PC-9 (cell line): Measurements from ENCODE around the gene TRIM28. TPM values are rescaled to one million over a fixed set of nuclear protein-coding genes. Genes with fewer than 3 reads are reported as not detected.

ENCODE experiments used
- BruUV-seq: library from RNA; stranded (reverse); fragments of 400-500 nt; replicated peaks from 2 replicates; lab custom pipeline; 2021; lab: Mats Ljungman, UMichigan
- CTCF ChIA-PET: fragments of 300-600 bp; sonication (Branson Sonifier 250); formaldehyde crosslinking; loops from one replicate; lab custom pipeline; 2022; ENCODE audit warnings: antibody characterized with exemption; lab: Charles Lee
- POLR2A ChIA-PET: fragments of 300-600 bp; sonication (Branson Sonifier 250); formaldehyde crosslinking; loops from one replicate; lab custom pipeline; 2022; ENCODE audit warnings: antibody characterized with exemption; ENCODE audit not compliant: unreplicated experiment; lab: Charles Lee
- DNase-seq, 2 experiments: peaks; one replicate each; pipeline versions ENCODE4 v3.0.0 to v3.0.0-alpha.2; 2015 to 2022; ENCODE audit warnings: mixed read lengths in 1 of 2
- H2AFZ ChIP-seq: fragments of 200-600 bp; sonication (generic); 2 replicates; pipeline ENCODE4 v1.8.1; 2017; ENCODE audit warnings: antibody characterized with exemption
- H3F3A ChIP-seq: fragments of 200-600 bp; sonication (generic); 2 replicates; pipeline ENCODE4 v1.8.1; 2017; ENCODE audit warnings: antibody characterized with exemption, mild to moderate bottlenecking, low read depth; ENCODE audit not compliant: insufficient read depth
- H3K27ac ChIP-seq: fragments of 200-600 bp; sonication (generic); 2 replicates; pipeline ENCODE4 v1.6.1; 2016; ENCODE audit warnings: mixed run types
- H3K27me3 ChIP-seq: fragments of 200-600 bp; sonication (generic); 2 replicates; pipeline ENCODE4 v1.6.1; 2016; ENCODE audit warnings: low read depth, mixed run types; ENCODE audit not compliant: insufficient read depth
- H3K36me3 ChIP-seq: fragments of 200-600 bp; sonication (generic); 2 replicates; pipeline ENCODE4 v1.6.1; 2016; ENCODE audit warnings: low read depth, mixed run types
- H3K4me1 ChIP-seq: fragments of 200-600 bp; sonication (generic); replicated peaks from 2 replicates; pipeline ENCODE4 v1.6.1; 2016; ENCODE audit warnings: mixed run types; ENCODE audit not compliant: insufficient read depth
- H3K4me2 ChIP-seq: fragments of 200-600 bp; sonication (generic); 2 replicates; pipeline ENCODE4 v1.6.1; 2017; ENCODE audit warnings: mixed run types
- H3K4me3 ChIP-seq: fragments of 200-600 bp; sonication (generic); 2 replicates; pipeline ENCODE4 v1.6.1; 2016; ENCODE audit warnings: mixed run types
- H3K79me2 ChIP-seq: fragments of 200-600 bp; sonication (generic); 2 replicates; pipeline ENCODE4 v1.6.1; 2017; ENCODE audit warnings: low read depth, mixed run types
- H3K9me2 ChIP-seq: fragments of 200-600 bp; sonication (generic); 2 replicates; pipeline ENCODE4 v1.8.1; 2017; ENCODE audit warnings: mild to moderate bottlenecking; ENCODE audit not compliant: insufficient read depth
- H3K9me3 ChIP-seq: fragments of 200-600 bp; sonication (generic); 2 replicates; pipeline ENCODE4 v1.8.1; 2016; ENCODE audit warnings: low read depth; ENCODE audit not compliant: insufficient read depth
- H4K20me1 ChIP-seq: fragments of 200-600 bp; sonication (generic); 2 replicates; pipeline ENCODE4 v1.8.1; 2017; ENCODE audit not compliant: insufficient read depth
- CTCF ChIP-seq: fragments of 200-600 bp; sonication (generic); conservative IDR thresholded peaks from 2 replicates; pipeline ENCODE4 v1.6.1; 2017; ENCODE audit warnings: mixed run types, antibody characterized with exemption, mild to moderate bottlenecking, moderate library complexity
- EZH2 ChIP-seq: fragments of 200-600 bp; sonication (generic); IDR thresholded peaks from 2 replicates; pipeline ENCODE4 v1.8.0; 2017; ENCODE audit warnings: antibody characterized with exemption, low read depth
- intact Hi-C: fragments of 100-400 bp; cut with micrococcal nuclease; formaldehyde crosslinking; loops from one replicate; pipeline ENCODE4 v1.10.0; 2022; ENCODE audit not compliant: unreplicated experiment
- total RNA-seq: library from RNA; stranded (reverse); gene quantifications from 2 replicates; pipeline ENCODE4 v1.2.3, GENCODE V29; 2021

TRIM28 gene
- total RNA-seq, 1 experiment from 2014 or later = 322 TPM

GRCh38 chr19:58582985-58583384, 39.1 kb downstream of the TRIM28 start:
- CTCF ChIA-PET = no interaction called here
- Histone ChIP-seq H3K36me3 (no peaks in the 10 kb centered on the region), H3K27ac (no peak overlapping the region), H4K20me1 (no peaks in the 10 kb centered on the region), H3K4me2 (no peak overlapping the region), H2AFZ (no peak overlapping the region), H3K4me1 (no peaks in the 10 kb centered on the region), H3K79me2 (no peaks in the 10 kb centered on the region), H3K27me3 (no peaks in the 10 kb centered on the region), H3K4me3 (no peak overlapping the region), H3F3A (no peaks in the 10 kb centered on the region), H3K9me3 (no peaks in the 10 kb centered on the region), H3K9me2 (no peaks in the 10 kb centered on the region)
- no TSS peak for BruUV-seq
- POLR2A ChIA-PET = no interaction called here
- intact Hi-C loops = no loop called here
- TF ChIP-seq EZH2 (no peak), CTCF (no peak)
- no peak for DNase-seq

- Histone ChIP-seq H3K4me3 (no peak overlapping the region), H3K36me3 (no peaks in the 10 kb centered on the region), H3K27ac (no peak overlapping the region), H3K4me2 (no peak overlapping the region), H3F3A (no peaks in the 10 kb centered on the region), H2AFZ (no peak overlapping the region), H3K27me3 (no peaks in the 10 kb centered on the region), H3K79me2 (no peaks in the 10 kb centered on the region), H3K9me2 (no peaks in the 10 kb centered on the region), H3K4me1 (no peaks in the 10 kb centered on the region), H4K20me1 (no peaks in the 10 kb centered on the region), H3K9me3 (no peaks in the 10 kb centered on the region)
- intact Hi-C loops = no loop called here
- CTCF ChIA-PET = no interaction called here
- no TSS peak for BruUV-seq
- POLR2A ChIA-PET = no interaction called here
- DNase-seq = no peak
- TF ChIP-seq CTCF = no peak
- no peak for TF ChIP-seq EZH2
Measured at GRCh38 chr19:58584498-58585441, 40.9 kb downstream of the TRIM28 start.

- ChIA-PET POLR2A (no interaction called here), CTCF (no interaction called here)
- Histone ChIP-seq H2AFZ (no peak overlapping the region), H3K36me3 (no peaks in the 10 kb centered on the region), H3K79me2 (no peaks in the 10 kb centered on the region), H3F3A (no peaks in the 10 kb centered on the region), H3K9me2 (no peaks in the 10 kb centered on the region), H4K20me1 (no peaks in the 10 kb centered on the region), H3K27me3 (no peaks in the 10 kb centered on the region), H3K4me3 (no peak overlapping the region), H3K4me2 (no peak overlapping the region), H3K9me3 (no peaks in the 10 kb centered on the region), H3K4me1 (no peaks in the 10 kb centered on the region), H3K27ac (no peak overlapping the region)
- DNase-seq = no peak
- BruUV-seq = no TSS peak
- intact Hi-C loops = no loop called here
- no peak for TF ChIP-seq EZH2
- no peak for TF ChIP-seq CTCF
Measured at GRCh38 chr19:58585442-58586132, 41.7 kb downstream of the TRIM28 start.
